Natural killer cell (primary cell): ENCODE results near the gene MAP3K7CL. TPM values are rescaled to one million over a fixed set of nuclear protein-coding genes. Genes with fewer than 3 reads are reported as not detected.

Experiments
- ATAC-seq, 3 donors: fragments of 150-1000 bp in 2 of 3; fragments of 200-7000 bp in 1 of 3; cut with Tn5 transposase; 1 replicate in 1 of 3; 2 replicates in 2 of 3; pipeline ENCODE4 v1.10.0; 2021; ENCODE audit warnings: mild to moderate bottlenecking in 2 of 3, moderate library complexity in 2 of 3
- DNase-seq, 2 donors: peaks; one replicate each; pipeline versions ENCODE4 v3.0.0 to v3.0.0-alpha.2; 2013 to 2021; ENCODE audit warnings: mixed read lengths in 1 of 2
- H3K27ac ChIP-seq: one replicate; pipeline ENCODE4 v1.5.1; 2013; ENCODE audit warnings: mild to moderate bottlenecking, low read length
- H3K27me3 ChIP-seq: one replicate; pipeline ENCODE4 v1.6.1; 2013; ENCODE audit warnings: low read length; ENCODE audit not compliant: control insufficient read depth, insufficient read depth
- H3K36me3 ChIP-seq: one replicate; pipeline ENCODE4 v1.6.1; 2013; ENCODE audit warnings: low read length; ENCODE audit not compliant: control insufficient read depth, insufficient read depth
- H3K4me1 ChIP-seq: one replicate; pipeline ENCODE4 v1.6.1; 2013; ENCODE audit warnings: low read length; ENCODE audit not compliant: control insufficient read depth, insufficient read depth
- H3K4me3 ChIP-seq: one replicate; pipeline ENCODE4 v1.5.1; 2013; ENCODE audit warnings: low read length
- H3K9me3 ChIP-seq: one replicate; pipeline ENCODE4 v1.6.1; 2013; ENCODE audit warnings: low read length; ENCODE audit not compliant: control insufficient read depth, insufficient read depth
- H3K27ac Mint-ChIP-seq, 2 donors: one replicate each; pipeline ENCODE4 v1.8.0; 2022; ENCODE audit warnings: mild to moderate bottlenecking in 2 of 2, mixed read lengths in 2 of 2, moderate library complexity in 1 of 2
- H3K27me3 Mint-ChIP-seq, 2 donors: one replicate each; pipeline ENCODE4 v1.8.0; 2022; ENCODE audit warnings: low read depth in 2 of 2, mixed read lengths in 2 of 2
- H3K36me3 Mint-ChIP-seq: one replicate; pipeline ENCODE4 v1.8.0; 2022; ENCODE audit warnings: mixed read lengths
- H3K4me1 Mint-ChIP-seq, 2 donors: one replicate each; pipeline ENCODE4 v1.8.0; 2022; ENCODE audit warnings: mixed read lengths in 2 of 2
- H3K4me3 Mint-ChIP-seq: one replicate; pipeline ENCODE4 v1.8.0; 2022; ENCODE audit warnings: mild to moderate bottlenecking, moderate library complexity, mixed read lengths
- H3K9me3 Mint-ChIP-seq, 2 donors: one replicate each; pipeline ENCODE4 v1.8.0; 2022; ENCODE audit warnings: mixed read lengths in 2 of 2
- WGBS: methylation state at CpG from one replicate; pipeline ENCODE4 v1.1.7; 2013; ENCODE audit warnings: missing lambda C conversion rate; ENCODE audit not compliant: insufficient coverage; 5-methylcytosine and 5-hydroxymethylcytosine counted together
- intact Hi-C: fragments of 100-400 bp; cut with micrococcal nuclease; formaldehyde crosslinking; loops from one replicate; pipeline ENCODE4 v1.14.2; 2022
- total RNA-seq, 4 donors: library from RNA; stranded (reverse); fragments of 120-200 nt in 1 of 4; gene quantifications; one replicate each; pipeline versions ENCODE4 v1.2.3 to v1.2.4, GENCODE V29; 2013 to 2022
- TF ChIP-seq, protein P1 (sequence below): fragments of 200-600 bp; IDR thresholded peaks from one replicate; pipeline ENCODE4 v1.8.0; 2022; ENCODE audit warnings: antibody characterized with exemption

The MAP3K7CL gene
- total RNA-seq, 3 donors from 2014 or later (not counting 1 experiment from before 2014, with no cell fraction given) = 7.0 to 16.3 (median 11.5) TPM

DNA sequence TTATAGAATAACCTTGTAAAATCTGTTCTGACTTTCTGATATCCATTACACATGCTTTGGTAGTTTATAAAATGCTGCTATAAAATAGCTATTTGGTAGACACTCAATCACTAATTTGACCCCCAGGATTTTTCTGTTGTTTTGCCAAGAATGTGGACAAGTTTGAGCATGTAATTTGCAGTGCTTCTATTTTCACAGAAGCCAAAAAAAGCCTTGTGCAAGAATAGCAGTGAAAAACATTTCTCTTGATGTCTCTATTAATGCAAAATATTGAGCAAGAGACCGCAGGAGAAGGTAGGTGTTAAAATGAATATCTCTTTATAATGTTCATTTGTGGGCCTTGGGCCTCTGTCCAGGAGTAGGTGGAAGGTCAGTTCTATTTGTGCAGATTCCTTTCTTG, 22.5 kb downstream of the MAP3K7CL start:
- H3K27ac ChIP-seq = no peak overlapping the region
- Mint-ChIP-seq H3K27me3 (peaks cover 0 to 6% of the 10 kb centered on the region in 2 donors), H3K4me1 (peaks cover 14 to 17% of the 10 kb centered on the region in 2 donors), H3K27ac (no peak overlapping the region), H3K9me3 (no peaks in the 10 kb centered on the region), H3K36me3 (no peaks in the 10 kb centered on the region), H3K4me3 (no peak overlapping the region)
- ATAC-seq (no peak), DNase-seq (no peak)
- H3K4me3 ChIP-seq = no peak overlapping the region
- 100% methylated on average over 1 of the region's 1 CpG for WGBS
- intact Hi-C loops = no loop called here
- no peaks in the 10 kb centered on the region for H3K27me3 ChIP-seq
- TF ChIP-seq, protein P1, sequence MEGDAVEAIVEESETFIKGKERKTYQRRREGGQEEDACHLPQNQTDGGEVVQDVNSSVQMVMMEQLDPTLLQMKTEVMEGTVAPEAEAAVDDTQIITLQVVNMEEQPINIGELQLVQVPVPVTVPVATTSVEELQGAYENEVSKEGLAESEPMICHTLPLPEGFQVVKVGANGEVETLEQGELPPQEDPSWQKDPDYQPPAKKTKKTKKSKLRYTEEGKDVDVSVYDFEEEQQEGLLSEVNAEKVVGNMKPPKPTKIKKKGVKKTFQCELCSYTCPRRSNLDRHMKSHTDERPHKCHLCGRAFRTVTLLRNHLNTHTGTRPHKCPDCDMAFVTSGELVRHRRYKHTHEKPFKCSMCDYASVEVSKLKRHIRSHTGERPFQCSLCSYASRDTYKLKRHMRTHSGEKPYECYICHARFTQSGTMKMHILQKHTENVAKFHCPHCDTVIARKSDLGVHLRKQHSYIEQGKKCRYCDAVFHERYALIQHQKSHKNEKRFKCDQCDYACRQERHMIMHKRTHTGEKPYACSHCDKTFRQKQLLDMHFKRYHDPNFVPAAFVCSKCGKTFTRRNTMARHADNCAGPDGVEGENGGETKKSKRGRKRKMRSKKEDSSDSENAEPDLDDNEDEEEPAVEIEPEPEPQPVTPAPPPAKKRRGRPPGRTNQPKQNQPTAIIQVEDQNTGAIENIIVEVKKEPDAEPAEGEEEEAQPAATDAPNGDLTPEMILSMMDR = no peak
- no peaks in the 10 kb centered on the region for H3K36me3 ChIP-seq
- peaks cover 6% of the 10 kb centered on the region for H3K4me1 ChIP-seq
- no peaks in the 10 kb centered on the region for H3K9me3 ChIP-seq

DNA sequence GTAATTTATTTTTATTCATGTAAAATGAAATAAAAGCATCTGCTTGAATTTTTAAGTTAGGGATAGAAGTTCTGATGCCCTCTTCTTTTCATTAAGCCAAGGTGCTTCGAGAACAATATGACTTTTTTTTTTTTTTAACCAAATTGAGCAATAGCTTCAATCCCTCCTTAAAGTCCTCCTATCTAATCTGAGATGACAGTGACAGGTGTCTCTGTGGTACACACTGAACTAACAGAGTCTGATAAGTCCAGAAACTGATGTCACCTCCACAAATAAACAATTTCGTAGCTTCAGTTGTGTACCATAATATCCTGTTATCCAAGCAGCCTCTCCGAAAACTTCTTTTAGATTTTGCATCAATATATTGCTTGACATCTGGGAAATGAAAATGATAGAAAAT, 23.8 kb downstream of the MAP3K7CL start:
- Mint-ChIP-seq H3K4me3 (no peak overlapping the region), H3K27me3 (peaks cover 0 to 6% of the 10 kb centered on the region in 2 donors), H3K4me1 (peaks cover under 1 to 5% of the 10 kb centered on the region in 2 donors), H3K9me3 (no peaks in the 10 kb centered on the region), H3K27ac (no peak overlapping the region), H3K36me3 (no peaks in the 10 kb centered on the region)
- 100% methylated on average over 1 of the region's 3 CpGs for WGBS
- intact Hi-C loops = no loop called here
- TF ChIP-seq, protein P1 = no peak
- H3K27me3 ChIP-seq = no peaks in the 10 kb centered on the region
- no peaks in the 10 kb centered on the region for H3K4me1 ChIP-seq
- ATAC-seq = no peak
- no peaks in the 10 kb centered on the region for H3K9me3 ChIP-seq
- H3K36me3 ChIP-seq = no peaks in the 10 kb centered on the region
- no peak for DNase-seq
- no peak overlapping the region for H3K27ac ChIP-seq
- no peak overlapping the region for H3K4me3 ChIP-seq

DNA sequence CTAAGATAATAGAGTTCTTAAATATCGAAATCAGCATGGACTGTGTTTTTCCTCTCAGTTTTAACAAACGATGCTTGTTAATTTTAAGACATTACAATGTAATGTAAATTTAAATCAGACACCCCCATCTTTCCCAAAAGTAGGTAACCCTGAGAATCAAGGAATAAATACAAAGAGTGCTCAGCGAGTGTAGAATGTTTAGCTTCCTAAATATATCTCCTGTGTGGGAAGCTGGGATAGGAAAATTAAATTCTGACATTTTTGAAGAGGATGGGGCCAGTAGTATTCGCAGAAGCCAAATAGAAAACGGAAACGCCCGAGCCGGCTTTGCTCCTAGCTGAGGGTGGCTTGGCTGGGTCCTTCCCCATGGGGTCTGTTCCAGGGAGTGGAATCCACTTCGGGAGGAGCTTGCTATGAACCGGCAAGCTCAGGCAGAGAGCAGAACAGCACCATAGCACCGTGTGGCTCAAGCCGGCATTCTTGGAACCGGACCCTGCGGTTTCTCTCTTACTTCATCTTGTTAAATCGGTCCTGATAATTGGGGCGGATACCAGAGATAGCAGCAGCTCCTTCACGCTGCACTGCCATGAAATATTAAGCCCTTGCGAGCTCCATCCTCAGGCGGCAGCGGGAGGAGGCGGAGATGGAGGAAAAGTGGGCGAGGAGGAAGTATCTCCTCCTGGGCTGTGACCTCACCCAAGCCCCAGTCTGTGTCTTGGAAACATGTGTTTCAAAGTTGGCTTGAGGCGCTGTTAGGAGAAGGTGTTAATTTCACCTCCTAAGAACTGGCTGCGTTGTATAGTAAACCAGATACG, 24.9 kb downstream of the MAP3K7CL start:
- H3K4me1 Mint-ChIP-seq = peaks cover 0 to 5% of the 10 kb centered on the region in 2 donors
- Histone ChIP-seq H3K36me3 (no peaks in the 10 kb centered on the region), H3K4me3 (no peak overlapping the region), H3K27ac (no peak overlapping the region), H3K4me1 (no peaks in the 10 kb centered on the region), H3K9me3 (no peaks in the 10 kb centered on the region), H3K27me3 (no peaks in the 10 kb centered on the region)
- intact Hi-C loops = no loop called here
- ATAC-seq (peak in 1 of 3 donors; percentile 57), DNase-seq (no peak)
- no peaks in the 10 kb centered on the region for H3K36me3 Mint-ChIP-seq
- 70% methylated on average over 23 of the region's 25 CpGs for WGBS
- no peak overlapping the region for H3K27ac Mint-ChIP-seq
- H3K4me3 Mint-ChIP-seq = peak overlapping the region; percentile 31
- no peaks in the 10 kb centered on the region for H3K9me3 Mint-ChIP-seq
- TF ChIP-seq, protein P1 = no peak
- peaks cover 0 to 6% of the 10 kb centered on the region in 2 donors for H3K27me3 Mint-ChIP-seq

DNA sequence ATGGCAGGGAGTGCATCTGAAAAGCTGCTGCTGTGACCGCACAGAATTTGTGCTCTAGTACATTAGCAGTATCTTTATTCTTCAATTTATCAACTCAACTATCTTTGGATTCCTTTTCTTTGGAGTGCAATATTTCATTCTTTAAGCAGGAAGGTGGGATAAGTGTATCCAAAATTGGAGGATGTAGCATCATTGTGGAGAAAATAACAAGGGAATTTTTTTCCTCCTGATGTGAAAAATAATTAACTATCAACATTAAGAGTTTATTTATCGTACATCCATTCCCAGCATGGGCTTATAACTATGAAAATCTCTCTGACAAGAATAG, 25.5 kb downstream of the MAP3K7CL start:
- ATAC-seq = no peak
- intact Hi-C loops = no loop called here
- no peaks in the 10 kb centered on the region for H3K36me3 Mint-ChIP-seq
- Histone ChIP-seq H3K27ac (no peak overlapping the region), H3K27me3 (no peaks in the 10 kb centered on the region), H3K4me3 (no peak overlapping the region), H3K4me1 (no peaks in the 10 kb centered on the region), H3K9me3 (no peaks in the 10 kb centered on the region), H3K36me3 (no peaks in the 10 kb centered on the region)
- no peak for DNase-seq
- H3K27ac Mint-ChIP-seq = no peak overlapping the region
- no peak overlapping the region for H3K4me3 Mint-ChIP-seq
- H3K4me1 Mint-ChIP-seq = peaks cover 0 to 5% of the 10 kb centered on the region in 2 donors
- TF ChIP-seq, protein P1 = no peak
- H3K27me3 Mint-ChIP-seq = peaks cover 0 to 3% of the 10 kb centered on the region in 2 donors
- H3K9me3 Mint-ChIP-seq = no peaks in the 10 kb centered on the region
- 100% methylated on average over 1 of the region's 2 CpGs for WGBS
